ENCODE results near the gene ATP6AP1. TPM values are rescaled to one million over a fixed set of nuclear protein-coding genes. Genes with fewer than 3 reads are reported as not detected.
A peak's percentile ranks its signal among the peaks of the same experiment; 100 is the strongest.

ATP6AP1 gene, protein sequence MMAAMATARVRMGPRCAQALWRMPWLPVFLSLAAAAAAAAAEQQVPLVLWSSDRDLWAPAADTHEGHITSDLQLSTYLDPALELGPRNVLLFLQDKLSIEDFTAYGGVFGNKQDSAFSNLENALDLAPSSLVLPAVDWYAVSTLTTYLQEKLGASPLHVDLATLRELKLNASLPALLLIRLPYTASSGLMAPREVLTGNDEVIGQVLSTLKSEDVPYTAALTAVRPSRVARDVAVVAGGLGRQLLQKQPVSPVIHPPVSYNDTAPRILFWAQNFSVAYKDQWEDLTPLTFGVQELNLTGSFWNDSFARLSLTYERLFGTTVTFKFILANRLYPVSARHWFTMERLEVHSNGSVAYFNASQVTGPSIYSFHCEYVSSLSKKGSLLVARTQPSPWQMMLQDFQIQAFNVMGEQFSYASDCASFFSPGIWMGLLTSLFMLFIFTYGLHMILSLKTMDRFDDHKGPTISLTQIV
- polyA plus RNA-seq (2013, experiment 1 of 2): 31.3 TPM
- polyA plus RNA-seq (2013, experiment 2 of 2): 32.0 TPM

DNA sequence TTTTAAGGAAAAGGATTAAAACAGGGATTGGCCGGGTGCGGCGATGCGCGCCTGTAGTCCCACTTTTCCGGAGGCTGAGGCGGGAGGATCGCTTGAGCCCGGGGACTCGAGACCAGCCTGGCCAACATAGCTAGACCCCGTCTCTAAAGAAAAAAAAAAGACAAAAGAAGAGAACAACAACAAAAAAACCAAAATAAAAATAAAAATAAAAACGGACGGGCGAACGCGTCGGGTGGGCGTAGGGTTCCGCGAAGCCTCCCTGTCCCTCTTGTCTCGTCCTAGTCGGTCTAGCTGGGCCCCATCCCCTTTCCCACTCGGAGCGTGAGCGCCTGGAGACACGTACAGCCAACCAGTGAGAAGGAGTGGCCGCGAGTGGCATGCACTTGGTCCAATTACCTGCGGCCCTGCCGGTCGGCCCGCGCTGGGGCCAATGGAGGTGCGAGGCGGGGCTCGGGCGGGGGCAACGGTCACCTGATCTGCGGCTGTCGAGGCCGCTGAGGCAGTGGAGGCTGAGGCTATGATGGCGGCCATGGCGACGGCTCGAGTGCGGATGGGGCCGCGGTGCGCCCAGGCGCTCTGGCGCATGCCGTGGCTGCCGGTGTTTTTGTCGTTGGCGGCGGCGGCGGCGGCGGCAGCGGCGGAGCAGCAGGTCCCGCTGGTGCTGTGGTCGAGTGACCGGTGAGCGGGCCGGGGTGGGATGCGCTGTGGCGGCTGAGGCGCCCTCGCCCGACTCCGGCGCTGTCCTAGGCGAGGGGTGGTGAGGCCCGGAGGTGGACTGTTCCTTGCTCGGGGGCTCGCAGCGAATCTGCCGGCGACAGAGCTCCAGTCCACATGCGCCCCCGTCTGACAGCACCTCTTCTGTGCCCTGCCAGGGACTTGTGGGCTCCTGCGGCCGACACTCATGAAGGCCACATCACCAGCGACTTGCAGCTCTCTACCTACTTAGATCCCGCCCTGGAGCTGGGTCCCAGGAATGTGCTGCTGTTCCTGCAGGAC lies at the start of gene ATP6AP1:
Gene ATP6AP1, plus strand, starts transcription at position 502 of the 996 bp plus-strand sequence. Its CDS starts 16 bp downstream, at position 518.
- Histone ChIP-seq H2BK120ac (ENCODE audit: low read depth, low read length) (no peak within 1 kb of the TSS), H2AK5ac (ENCODE audit: low read length) (no peak within 1 kb of the TSS), H4K8ac (ENCODE audit: low read depth, low read length) (peak within 1 kb of the TSS; percentile 66), H3K4me2 (ENCODE audit: low read length) (peak within 1 kb of the TSS; percentile 51), H3K27me3 (ENCODE audit: insufficient read depth, low read length, poor library complexity) (no peaks in the 10 kb centered on the region), H3K79me1 (ENCODE audit: low read length) (no peaks in the 10 kb centered on the region), H4K5ac (ENCODE audit: low read length) (no peak within 1 kb of the TSS), H3K18ac (ENCODE audit: low read length) (peak within 1 kb of the TSS; percentile 83), H3K4ac (ENCODE audit: low read depth, low read length) (peak within 1 kb of the TSS; percentile 90), H2BK15ac (replicated peaks; ENCODE audit: low read depth) (no peak within 1 kb of the TSS), H3K36me3 (ENCODE audit: control insufficient read depth, insufficient read depth, low read length) (no peaks in the 10 kb centered on the region), H3K4me3 (ENCODE audit: low read length) (peak within 1 kb of the TSS; percentile 53), H3K23ac (ENCODE audit: low read length) (no peak within 1 kb of the TSS), H2BK5ac (ENCODE audit: low read length) (no peak within 1 kb of the TSS), H3K9ac (ENCODE audit: low read length) (peak within 1 kb of the TSS; percentile 75), H3K27ac (ENCODE audit: low read depth, low read length) (no peak within 1 kb of the TSS), H3K79me2 (ENCODE audit: control insufficient read depth, insufficient read depth, low read length) (no peaks in the 10 kb centered on the region), H3K4me1 (ENCODE audit: control insufficient read depth, low read depth, low read length) (no peaks in the 10 kb centered on the region), H3K56ac (ENCODE audit: low read length) (peak within 1 kb of the TSS; percentile 85)
- no CpG with 5 or more reads among the region's 87 CpGs for whole genome bisulfite sequencing (ENCODE audit: extremely low coverage, insufficient coverage, low lambda C conversion rate)
- DNase-seq: peak; percentile 96

DNA sequence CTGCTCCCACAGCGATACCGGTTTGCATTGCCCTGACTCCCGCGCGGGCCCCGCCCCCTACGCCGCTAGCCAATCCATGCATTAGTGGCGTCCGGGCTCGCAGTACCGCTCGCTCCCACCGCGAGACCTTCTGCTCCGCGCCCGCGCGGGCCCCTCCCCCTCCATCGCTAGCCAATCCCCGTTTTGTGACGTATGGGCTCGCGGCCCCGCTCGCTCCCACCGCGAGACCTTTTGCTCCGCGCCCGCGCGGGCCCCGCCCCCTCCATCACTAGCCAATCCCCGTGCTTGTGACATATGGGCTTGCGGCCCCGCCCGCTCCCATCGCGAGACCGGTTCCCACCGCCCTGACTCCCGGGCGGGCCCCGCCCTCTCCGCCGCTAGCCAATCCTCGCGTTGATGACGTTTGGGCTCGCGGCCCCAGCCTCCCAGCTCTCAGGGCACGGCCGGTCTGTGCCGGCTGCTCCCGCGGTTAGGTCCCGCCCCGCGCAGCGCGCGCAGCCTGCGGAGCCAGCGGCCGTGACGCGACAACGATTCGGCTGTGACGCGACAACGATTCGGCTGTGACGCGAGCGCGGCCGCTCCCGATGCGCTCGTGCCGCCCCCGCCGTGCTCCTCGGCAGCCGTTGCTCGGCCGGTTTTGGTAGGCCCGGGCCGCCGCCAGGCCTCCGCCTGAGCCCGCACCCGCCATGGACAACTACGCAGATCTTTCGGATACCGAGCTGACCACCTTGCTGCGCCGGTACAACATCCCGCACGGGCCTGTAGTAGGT lies 49.5 kb upstream of the ATP6AP1 start, which contains the start of gene EMD:
Gene EMD, plus strand, starts transcription at position 497 of the 770 bp plus-strand sequence. Its CDS starts 190 bp downstream, at position 687.
- no peaks in the 10 kb centered on the region for H3K79me1 ChIP-seq (ENCODE audit: low read length)
- no peaks in the 10 kb centered on the region for H3K4me1 ChIP-seq (ENCODE audit: control insufficient read depth, low read depth, low read length)
- peak; percentile 98 for DNase-seq
- H4K8ac ChIP-seq (ENCODE audit: low read depth, low read length): no peak within 1 kb of the TSS
- no peaks in the 10 kb centered on the region for H3K36me3 ChIP-seq (ENCODE audit: control insufficient read depth, insufficient read depth, low read length)
- H3K27ac ChIP-seq (ENCODE audit: low read depth, low read length): peak within 1 kb of the TSS; percentile 94
- H2BK5ac ChIP-seq (ENCODE audit: low read length): no peak within 1 kb of the TSS
- H3K23ac ChIP-seq (ENCODE audit: low read length): peak within 1 kb of the TSS; percentile 24
- no peak within 1 kb of the TSS for H2BK120ac ChIP-seq (ENCODE audit: low read depth, low read length)
- peak within 1 kb of the TSS; percentile 54 for H3K4me2 ChIP-seq (ENCODE audit: low read length)
- no peak within 1 kb of the TSS for H2AK5ac ChIP-seq (ENCODE audit: low read length)
- peaks cover 4% of the 10 kb centered on the region for H3K79me2 ChIP-seq (ENCODE audit: control insufficient read depth, insufficient read depth, low read length)
- no peaks in the 10 kb centered on the region for H3K27me3 ChIP-seq (ENCODE audit: insufficient read depth, low read length, poor library complexity)
- H3K56ac ChIP-seq (ENCODE audit: low read length): peak within 1 kb of the TSS; percentile 88
- H2BK15ac ChIP-seq (replicated peaks; ENCODE audit: low read depth): no peak within 1 kb of the TSS
- H3K4me3 ChIP-seq (ENCODE audit: low read length): peak within 1 kb of the TSS; percentile 71
- WGBS (ENCODE audit: extremely low coverage, insufficient coverage, low lambda C conversion rate): no CpG with 5 or more reads among the region's 103 CpGs
- peak within 1 kb of the TSS; percentile 41 for H3K18ac ChIP-seq (ENCODE audit: low read length)
- peak within 1 kb of the TSS; percentile 82 for H3K9ac ChIP-seq (ENCODE audit: low read length)
- peak within 1 kb of the TSS; percentile 92 for H3K4ac ChIP-seq (ENCODE audit: low read depth, low read length)
- H4K5ac ChIP-seq (ENCODE audit: low read length): no peak within 1 kb of the TSS

- Histone ChIP-seq H3K27me3 (ENCODE audit: insufficient read depth, low read length, poor library complexity) (no peaks in the 10 kb centered on the region), H3K4ac (ENCODE audit: low read depth, low read length) (no peak overlapping the region), H3K27ac (ENCODE audit: low read depth, low read length) (peak overlapping the region; percentile 43), H3K23ac (ENCODE audit: low read length) (peak overlapping the region; percentile 24), H3K4me2 (ENCODE audit: low read length) (peak overlapping the region; percentile 54), H4K8ac (ENCODE audit: low read depth, low read length) (no peak overlapping the region), H3K4me1 (ENCODE audit: control insufficient read depth, low read depth, low read length) (no peaks in the 10 kb centered on the region), H2BK120ac (ENCODE audit: low read depth, low read length) (no peak overlapping the region), H2BK15ac (replicated peaks; ENCODE audit: low read depth) (no peak overlapping the region), H3K4me3 (ENCODE audit: low read length) (peak overlapping the region; percentile 71), H3K79me1 (ENCODE audit: low read length) (no peaks in the 10 kb centered on the region), H2AK5ac (ENCODE audit: low read length) (no peak overlapping the region), H3K9ac (ENCODE audit: low read length) (peak overlapping the region; percentile 80), H3K56ac (ENCODE audit: low read length) (peak overlapping the region; percentile 86), H2BK5ac (ENCODE audit: low read length) (no peak overlapping the region), H3K18ac (ENCODE audit: low read length) (peak overlapping the region; percentile 22), H3K36me3 (ENCODE audit: control insufficient read depth, insufficient read depth, low read length) (no peaks in the 10 kb centered on the region), H4K5ac (ENCODE audit: low read length) (no peak overlapping the region), H3K79me2 (ENCODE audit: control insufficient read depth, insufficient read depth, low read length) (peaks cover 4% of the 10 kb centered on the region)
- WGBS (ENCODE audit: extremely low coverage, insufficient coverage, low lambda C conversion rate): no CpG with 5 or more reads among the region's 38 CpGs
- no peak for DNase-seq
Observed at GRCh38 chrX:154379569-154379951, 48.9 kb upstream of the ATP6AP1 start.

DNA sequence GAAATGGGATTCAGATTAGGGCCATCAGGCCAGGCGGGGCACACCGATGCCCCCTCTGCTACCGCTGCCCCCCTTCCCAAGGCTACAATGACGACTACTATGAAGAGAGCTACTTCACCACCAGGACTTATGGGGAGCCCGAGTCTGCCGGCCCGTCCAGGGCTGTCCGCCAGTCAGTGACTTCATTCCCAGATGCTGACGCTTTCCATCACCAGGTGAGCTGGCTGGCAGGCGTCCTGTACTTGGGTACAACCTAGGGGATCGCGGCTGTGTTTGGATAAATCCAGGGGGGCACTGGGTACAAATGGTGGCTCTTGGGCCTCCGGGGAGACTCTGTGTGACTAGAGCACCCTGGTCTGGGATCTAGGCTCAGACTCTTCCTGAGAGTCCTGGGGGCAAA lies 48.3 kb upstream of the ATP6AP1 start:
- Histone ChIP-seq H3K56ac (ENCODE audit: low read length) (peak overlapping the region; percentile 86), H3K18ac (ENCODE audit: low read length) (no peak overlapping the region), H3K9ac (ENCODE audit: low read length) (peak overlapping the region; percentile 80), H3K36me3 (ENCODE audit: control insufficient read depth, insufficient read depth, low read length) (no peaks in the 10 kb centered on the region), H3K79me1 (ENCODE audit: low read length) (no peaks in the 10 kb centered on the region), H3K23ac (ENCODE audit: low read length) (no peak overlapping the region), H3K4me1 (ENCODE audit: control insufficient read depth, low read depth, low read length) (no peaks in the 10 kb centered on the region), H3K27me3 (ENCODE audit: insufficient read depth, low read length, poor library complexity) (no peaks in the 10 kb centered on the region), H4K5ac (ENCODE audit: low read length) (no peak overlapping the region), H3K4me2 (ENCODE audit: low read length) (peak overlapping the region; percentile 54), H2AK5ac (ENCODE audit: low read length) (no peak overlapping the region), H3K27ac (ENCODE audit: low read depth, low read length) (no peak overlapping the region), H2BK15ac (replicated peaks; ENCODE audit: low read depth) (no peak overlapping the region), H3K4ac (ENCODE audit: low read depth, low read length) (no peak overlapping the region), H3K79me2 (ENCODE audit: control insufficient read depth, insufficient read depth, low read length) (peaks cover 4% of the 10 kb centered on the region), H4K8ac (ENCODE audit: low read depth, low read length) (no peak overlapping the region), H2BK120ac (ENCODE audit: low read depth, low read length) (no peak overlapping the region), H3K4me3 (ENCODE audit: low read length) (peak overlapping the region; percentile 71), H2BK5ac (ENCODE audit: low read length) (no peak overlapping the region)
- DNase-seq: no peak
- no CpG with 5 or more reads among the region's 13 CpGs for WGBS (ENCODE audit: extremely low coverage, insufficient coverage, low lambda C conversion rate)

DNA sequence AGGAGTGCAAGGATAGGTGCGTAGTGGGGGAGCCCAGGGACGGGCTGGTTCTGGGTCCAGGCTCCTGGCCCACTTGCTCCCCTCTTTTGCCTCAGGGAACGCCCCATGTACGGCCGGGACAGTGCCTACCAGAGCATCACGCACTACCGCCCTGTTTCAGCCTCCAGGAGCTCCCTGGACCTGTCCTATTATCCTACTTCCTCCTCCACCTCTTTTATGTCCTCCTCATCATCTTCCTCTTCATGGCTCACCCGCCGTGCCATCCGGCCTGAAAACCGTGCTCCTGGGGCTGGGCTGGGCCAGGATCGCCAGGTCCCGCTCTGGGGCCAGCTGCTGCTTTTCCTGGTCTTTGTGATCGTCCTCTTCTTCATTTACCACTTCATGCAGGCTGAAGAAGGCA lies 47.7 kb upstream of the ATP6AP1 start:
- Histone ChIP-seq H3K4me3 (ENCODE audit: low read length) (no peak overlapping the region), H3K9ac (ENCODE audit: low read length) (peak overlapping the region; percentile 80), H2BK120ac (ENCODE audit: low read depth, low read length) (no peak overlapping the region), H3K18ac (ENCODE audit: low read length) (no peak overlapping the region), H3K27ac (ENCODE audit: low read depth, low read length) (no peak overlapping the region), H3K79me2 (ENCODE audit: control insufficient read depth, insufficient read depth, low read length) (peaks cover 4% of the 10 kb centered on the region), H4K8ac (ENCODE audit: low read depth, low read length) (no peak overlapping the region), H2BK5ac (ENCODE audit: low read length) (no peak overlapping the region), H2AK5ac (ENCODE audit: low read length) (no peak overlapping the region), H3K23ac (ENCODE audit: low read length) (no peak overlapping the region), H3K4ac (ENCODE audit: low read depth, low read length) (no peak overlapping the region), H3K27me3 (ENCODE audit: insufficient read depth, low read length, poor library complexity) (no peaks in the 10 kb centered on the region), H3K36me3 (ENCODE audit: control insufficient read depth, insufficient read depth, low read length) (no peaks in the 10 kb centered on the region), H3K56ac (ENCODE audit: low read length) (peak overlapping the region; percentile 15), H4K5ac (ENCODE audit: low read length) (no peak overlapping the region), H3K4me2 (ENCODE audit: low read length) (no peak overlapping the region), H3K79me1 (ENCODE audit: low read length) (no peaks in the 10 kb centered on the region), H3K4me1 (ENCODE audit: control insufficient read depth, low read depth, low read length) (no peaks in the 10 kb centered on the region), H2BK15ac (replicated peaks; ENCODE audit: low read depth) (no peak overlapping the region)
- no peak for DNase-seq
- no CpG with 5 or more reads among the region's 14 CpGs for WGBS (ENCODE audit: extremely low coverage, insufficient coverage, low lambda C conversion rate)

Data from mesendoderm (in vitro differentiated cells).